NCI-H345 treated with DMSO at 0.1 percent for 48 hours (cell line): Measurements from ENCODE around the gene PXYLP1.

Source experiments
- DNase-seq: peaks from one replicate; lab custom pipeline; 2025; ENCODE audit not compliant: unreplicated experiment; lab: John Stamatoyannopoulos, UW

Gene PXYLP1

DNA sequence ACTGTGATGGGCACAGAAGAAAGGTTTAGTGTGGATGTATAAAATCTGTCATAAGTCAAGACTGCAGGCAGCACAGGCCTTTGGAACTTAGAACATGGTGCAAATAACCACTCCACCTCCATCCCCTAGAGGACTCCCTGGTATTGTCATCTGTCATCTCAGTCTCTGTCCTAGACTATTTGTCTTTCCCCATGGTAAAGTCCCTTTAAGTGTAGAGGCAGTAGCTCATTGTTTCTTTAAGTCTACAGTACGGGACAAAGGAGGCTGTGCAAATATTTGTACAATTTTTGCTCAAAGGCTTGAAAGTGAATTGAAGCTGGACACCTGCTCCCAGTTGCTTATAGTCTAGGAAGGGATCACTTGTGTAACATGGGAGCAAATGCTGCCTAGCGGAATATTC, 3.2 kb upstream of the PXYLP1 start:
- DNase-seq = peak; percentile 54

DNA sequence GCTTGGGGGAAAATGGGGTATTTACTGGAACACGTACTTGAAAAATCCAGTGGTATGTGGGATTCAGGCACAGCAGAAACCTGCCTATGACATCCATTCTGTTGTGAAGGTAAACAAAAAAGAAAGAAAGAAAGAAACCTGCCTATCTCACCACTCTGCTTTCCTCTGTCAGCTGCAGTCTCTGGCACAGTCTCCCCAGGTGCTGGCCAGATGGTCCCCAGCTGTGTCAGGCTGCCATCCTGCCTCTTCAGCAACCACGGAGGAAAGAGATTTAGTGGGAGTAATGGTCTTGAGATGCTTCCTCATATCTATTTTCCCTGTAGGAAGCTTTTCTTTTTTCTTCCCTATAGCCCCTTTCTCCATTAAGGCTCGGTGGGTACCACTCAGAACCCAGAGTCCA, 2.5 kb upstream of the PXYLP1 start:
- no peak for DNase-seq

DNA sequence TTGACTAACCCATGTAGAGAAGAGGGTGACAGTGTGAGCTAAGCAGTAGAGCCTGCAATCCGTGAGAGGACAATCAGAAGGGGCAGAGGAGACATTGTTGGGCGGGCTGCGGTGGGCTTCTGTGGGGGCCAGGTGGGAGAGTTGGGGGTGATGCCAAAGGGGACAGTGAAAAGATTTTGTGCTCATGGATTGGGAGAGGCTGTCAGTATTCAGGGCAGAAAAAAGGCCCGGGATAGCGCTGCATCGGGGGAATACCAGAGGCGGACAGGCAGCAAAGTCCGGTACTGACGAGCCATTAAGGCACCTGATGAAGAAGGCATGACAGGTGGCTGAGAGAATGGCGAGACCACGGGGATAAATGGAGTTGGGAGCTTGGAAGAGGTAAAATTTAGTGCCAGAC, 1.3 kb upstream of the PXYLP1 start:
- DNase-seq = no peak

DNA sequence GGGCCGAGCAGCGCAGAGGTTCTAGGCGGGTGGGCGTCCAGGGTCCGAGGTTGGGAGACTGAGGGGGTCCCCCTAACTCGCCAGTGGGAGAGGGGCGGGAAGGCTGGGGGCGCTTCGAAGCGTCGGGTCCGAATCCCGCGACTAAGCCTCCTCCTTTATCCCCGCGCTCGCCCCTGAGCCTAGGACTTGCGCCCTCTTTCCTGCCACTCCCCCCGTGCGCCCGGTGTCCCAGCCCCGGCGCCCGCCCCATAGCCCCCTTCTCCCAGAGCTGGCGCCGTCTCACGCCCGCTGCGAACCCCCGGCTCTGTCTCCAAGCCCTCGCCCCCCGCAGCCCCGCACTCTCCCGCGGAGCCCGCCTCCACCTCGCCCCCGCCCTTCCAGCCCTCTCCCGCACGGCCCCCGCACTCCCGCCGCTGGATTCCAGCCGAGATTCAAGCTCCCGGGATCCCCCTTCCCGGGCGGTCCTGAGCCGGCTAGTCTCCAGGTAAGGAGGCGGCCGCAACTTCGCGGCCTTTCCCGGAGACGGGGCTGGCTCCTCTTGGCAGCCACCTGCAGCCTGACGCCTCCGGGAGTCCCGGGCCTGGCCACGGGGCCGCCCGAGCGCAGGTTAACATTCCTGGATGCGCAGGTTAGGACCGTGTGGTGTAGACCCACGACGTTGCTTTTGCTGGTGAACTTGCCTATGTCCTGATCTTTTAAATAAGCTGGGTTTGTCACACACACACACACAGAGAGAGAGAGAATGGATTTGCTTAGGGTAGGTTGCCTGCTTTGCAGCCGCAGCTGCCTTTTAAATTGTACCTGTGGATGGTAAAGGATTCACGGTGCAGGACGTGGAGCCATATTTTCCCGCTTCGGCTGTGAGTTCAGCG, 563 bp downstream of the PXYLP1 start:
- no peak for DNase-seq

DNA sequence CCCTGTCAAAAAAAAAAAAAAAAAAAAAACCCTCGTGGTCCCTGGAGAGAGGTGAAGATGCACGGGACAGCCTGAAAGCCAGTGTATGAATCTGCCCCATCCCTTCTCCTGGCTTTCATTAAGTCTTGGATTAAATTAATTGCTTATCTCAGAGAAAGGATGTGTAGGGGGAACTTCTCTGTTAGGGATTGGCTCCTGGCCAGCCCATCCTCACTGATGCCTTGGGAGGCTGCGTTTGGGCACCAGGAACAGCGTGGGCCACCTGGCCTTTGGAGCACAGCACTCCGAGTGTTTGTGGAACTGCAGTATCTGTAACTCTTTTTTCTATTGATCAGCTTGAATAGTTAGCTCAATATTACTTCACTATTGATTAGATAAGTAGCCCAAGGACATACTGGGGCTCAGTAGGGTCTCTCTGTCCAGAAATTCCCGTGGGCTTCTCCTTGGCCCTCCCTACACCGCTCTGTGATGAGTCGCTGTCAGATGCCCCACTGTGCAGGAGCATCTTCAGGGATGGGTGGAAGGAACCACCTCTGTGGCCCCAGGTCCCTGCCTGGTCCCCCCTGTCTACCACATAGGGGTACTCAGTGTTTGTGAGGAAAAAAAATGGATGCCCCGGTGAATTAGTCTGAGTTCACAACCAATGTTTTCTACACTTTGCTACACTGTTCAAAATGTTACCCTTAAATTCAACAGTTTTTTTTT, 2.0 kb downstream of the PXYLP1 start:
- DNase-seq = no peak

DNA sequence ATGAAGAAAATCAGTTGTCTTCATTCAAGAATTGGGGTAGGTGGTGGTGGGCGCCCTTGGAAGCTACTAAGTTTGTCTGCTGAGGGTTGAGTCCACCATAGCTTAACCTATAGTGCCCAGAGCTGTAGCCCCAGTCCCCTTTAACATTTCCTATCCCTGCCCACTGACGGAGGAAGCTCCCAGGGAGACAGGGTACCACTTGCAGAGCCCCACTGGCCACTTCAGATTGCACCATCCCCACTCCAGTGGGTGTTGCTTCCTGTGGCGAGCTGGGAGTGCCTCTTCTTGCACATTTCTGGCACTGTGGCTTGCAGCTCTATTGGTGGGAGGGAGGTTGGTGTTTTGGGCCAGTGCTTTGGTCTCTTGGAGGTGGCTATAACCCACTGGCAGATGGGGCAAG, 2.7 kb downstream of the PXYLP1 start:
- no peak for DNase-seq

DNA sequence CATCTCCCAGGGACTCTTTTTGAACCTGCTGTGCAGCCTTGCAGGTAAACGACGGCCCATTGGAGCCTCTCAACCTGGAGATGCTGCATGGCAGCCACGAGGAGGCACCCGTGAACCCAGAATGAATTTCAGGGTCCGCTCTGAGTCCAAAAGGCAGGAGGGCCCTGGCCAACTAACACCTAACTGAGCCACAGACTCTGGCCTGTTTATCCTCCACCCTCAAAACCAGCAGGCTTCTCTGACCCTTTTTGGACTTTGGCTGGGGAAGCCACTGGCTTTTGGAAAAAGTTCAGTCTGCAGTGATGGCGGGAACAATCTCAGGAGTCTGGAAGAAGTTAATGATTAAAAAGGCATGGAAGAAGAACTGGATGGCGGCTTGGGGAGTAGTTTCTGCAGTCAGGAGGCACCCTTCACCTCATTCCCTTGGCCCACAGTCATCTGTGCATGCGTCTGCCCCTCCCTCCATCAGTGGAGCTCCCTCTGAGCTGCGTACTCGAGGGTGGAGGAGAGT, 4.1 kb downstream of the PXYLP1 start:
- DNase-seq = no peak

DNA sequence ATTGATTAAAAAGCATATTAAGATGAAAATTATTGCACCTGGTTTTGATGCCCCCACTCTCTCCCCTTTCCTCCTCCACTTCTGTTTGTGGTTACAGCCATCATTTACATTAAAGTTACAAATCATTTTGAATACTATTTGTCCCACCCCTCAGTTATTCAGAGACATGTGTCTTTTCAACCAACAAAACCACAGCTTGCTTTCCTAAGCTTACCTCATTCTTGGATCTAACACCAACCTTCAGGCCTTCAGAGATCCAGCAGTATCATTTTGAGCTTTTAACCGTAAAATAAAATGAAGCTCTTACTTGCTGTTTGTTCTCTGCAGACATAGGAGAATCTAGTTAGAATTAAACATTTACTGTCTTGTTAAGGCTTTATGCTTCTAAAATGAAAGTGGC, 4.7 kb downstream of the PXYLP1 start:
- no peak for DNase-seq

DNA sequence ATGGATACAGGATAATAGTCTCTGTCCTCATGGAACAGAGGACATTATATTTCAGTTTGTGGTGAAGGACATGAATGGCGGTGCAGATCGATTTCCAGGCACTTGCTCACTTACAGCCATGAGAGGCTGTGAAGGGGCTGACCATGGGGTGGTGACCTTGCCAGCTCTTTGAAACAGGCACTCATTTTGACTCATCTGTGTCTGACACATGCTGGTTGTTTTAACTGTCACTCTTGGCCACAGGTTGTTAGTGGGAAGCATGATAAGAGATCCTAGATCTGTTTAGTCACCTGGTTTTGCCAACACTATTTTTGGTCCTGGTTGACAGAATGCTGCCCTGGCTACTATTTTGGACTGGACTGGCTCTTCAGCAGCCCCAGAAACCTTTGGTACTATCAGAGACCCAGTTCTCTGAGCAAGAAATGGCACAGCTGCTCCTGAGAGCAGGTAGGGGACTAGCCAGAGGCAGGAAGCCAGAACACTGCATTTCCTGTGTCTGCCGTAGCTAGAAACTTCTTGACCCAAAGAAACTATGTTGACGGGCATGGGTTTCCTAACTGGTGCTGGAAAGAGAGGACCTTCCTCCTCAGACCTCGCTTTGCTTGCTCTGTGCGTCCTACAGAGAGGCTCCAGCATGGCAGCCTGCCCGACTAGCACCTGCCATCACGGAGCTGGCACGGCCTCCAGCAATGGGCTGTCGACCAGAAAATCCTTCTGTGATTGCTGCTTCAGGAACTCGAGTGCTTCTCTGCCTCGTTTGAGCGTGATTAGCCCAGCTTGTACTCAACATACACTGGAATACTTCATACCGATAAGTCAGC, 6.3 kb downstream of the PXYLP1 start:
- DNase-seq = peak; percentile 23

DNA sequence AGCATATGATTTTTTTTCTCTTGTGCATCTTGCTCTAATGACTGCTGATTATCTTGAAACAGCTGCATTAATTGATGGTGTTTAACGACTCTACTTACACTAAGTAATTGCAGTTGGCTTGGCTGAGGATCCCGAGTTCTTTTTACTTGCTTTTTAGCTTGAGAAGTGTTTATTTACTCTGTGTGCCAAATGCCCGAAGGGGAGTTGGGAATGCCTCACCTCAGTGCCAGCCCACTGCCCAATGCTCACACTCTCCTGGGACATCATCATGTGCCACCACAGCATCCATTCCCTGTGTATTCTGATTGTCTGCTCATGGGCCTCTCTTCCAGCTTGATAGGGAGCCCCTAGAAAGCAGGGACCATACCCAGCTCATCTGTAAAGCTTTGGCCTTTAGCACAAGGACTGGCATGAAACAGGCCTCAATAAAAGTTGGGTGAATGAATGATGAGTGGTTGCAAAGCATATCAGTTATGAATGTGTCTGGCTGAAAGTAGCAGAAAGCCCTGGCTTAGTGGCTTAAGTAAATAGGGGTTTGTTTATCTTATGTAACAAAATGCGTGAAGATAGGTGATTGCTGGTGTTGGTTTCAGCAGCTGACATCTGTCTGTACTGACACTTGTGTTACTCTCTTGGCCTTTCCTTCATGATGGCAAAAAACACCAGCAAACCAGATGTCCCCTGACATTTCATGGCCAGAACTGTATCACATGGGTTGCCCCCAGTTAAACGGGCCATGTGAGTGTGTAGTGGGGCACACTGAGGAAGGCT, 8.1 kb downstream of the PXYLP1 start:
- DNase-seq = no peak

DNA sequence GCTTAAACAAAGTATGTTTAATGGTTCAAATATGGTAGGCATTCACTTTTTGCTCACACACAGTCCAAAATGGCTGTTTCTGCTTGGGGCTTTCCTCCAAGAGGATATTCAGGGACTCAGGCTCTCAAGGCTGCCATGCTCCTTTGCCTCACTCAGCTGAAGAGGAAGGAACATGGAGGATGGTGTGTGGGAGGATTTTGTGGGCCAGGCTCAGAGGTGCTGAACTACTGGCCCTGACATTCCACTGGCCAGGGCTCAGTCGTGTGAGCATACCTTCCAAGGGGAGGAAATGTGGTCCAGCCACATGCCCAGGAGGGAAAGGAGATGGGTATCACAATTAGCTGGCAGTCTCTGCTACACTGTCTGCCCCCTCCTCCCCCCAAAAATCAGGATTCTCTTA, 8.7 kb downstream of the PXYLP1 start:
- DNase-seq = no peak

DNA sequence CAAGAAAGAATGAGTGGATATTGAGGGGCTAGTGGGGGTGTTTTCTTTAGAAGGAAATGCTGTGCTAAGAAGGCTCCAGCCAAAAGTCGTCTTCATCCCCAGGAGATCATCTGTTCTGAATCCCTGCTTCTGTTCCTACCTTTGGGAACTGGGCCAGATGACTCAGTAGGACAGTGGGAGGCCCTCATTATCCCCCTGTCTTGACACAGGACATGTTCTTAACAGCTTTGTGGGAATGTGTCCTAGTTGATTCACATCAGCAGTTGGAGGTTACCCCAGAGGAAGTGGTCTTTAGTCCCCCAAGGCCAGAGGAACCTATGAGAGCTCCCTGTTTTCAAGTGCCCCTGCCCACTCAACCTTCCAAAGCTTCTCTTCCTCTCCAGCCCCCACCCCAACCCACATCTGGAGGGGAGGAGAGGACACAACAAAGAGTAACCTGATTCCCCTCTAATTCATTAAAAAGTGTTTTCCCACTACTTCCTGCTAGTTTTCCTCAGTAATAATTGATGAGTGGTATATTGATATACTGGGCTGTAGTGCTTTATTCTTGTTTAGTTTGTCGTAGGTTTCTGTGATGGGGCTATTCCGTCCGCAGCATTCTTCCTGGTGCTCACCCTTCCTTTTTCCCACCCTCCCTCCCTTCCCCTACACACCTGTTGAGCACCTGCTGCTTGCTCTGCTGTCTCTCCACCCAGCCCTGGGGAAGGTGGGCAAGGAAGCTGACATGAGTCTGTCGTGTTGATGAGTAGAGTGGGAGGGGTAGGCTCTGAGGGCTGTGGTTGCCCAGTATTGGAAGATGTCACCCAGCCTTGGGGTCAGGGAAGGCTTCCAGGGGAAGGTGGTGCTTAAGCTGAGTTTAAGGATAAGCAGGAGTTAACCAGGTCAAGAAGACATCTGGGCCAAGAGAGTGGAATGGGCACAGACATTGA, 9.3 kb downstream of the PXYLP1 start:
- no peak for DNase-seq

DNA sequence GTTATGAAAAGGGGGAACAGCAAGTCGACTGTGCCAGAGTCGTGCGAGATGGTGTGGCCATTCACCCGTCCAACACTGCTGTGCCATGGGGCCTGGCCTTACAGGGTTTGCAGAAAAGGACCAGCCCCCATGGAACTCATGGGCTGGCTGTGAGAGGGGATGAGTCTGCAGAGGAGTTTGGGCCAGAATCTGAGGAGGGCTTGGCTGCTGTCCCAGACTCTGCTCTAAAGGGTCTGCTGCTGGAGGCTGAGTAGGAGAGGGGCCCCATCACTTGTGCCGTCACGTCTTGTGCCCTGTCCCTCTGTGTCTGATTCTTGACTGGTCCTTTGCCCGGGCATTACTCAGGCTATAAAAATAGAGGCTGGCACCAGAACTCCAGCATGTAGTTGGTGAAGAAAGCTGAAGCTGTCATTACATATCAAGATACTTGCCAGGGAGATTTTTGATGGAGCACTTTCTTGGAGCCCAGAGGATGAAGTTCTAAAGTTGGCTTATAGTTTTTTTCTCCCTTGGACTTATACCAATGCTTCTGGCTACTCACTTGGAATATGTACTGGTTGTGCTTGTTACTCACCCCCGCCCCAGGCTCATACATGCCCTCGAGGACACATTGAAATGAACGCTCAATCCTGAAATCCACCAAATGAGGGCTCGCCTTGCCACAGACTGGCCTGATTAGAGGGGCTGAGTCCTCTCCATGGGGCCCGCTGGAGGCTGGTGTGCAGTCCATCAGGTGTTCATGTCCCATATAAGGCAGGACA, 10.2 kb downstream of the PXYLP1 start:
- DNase-seq = no peak

DNA sequence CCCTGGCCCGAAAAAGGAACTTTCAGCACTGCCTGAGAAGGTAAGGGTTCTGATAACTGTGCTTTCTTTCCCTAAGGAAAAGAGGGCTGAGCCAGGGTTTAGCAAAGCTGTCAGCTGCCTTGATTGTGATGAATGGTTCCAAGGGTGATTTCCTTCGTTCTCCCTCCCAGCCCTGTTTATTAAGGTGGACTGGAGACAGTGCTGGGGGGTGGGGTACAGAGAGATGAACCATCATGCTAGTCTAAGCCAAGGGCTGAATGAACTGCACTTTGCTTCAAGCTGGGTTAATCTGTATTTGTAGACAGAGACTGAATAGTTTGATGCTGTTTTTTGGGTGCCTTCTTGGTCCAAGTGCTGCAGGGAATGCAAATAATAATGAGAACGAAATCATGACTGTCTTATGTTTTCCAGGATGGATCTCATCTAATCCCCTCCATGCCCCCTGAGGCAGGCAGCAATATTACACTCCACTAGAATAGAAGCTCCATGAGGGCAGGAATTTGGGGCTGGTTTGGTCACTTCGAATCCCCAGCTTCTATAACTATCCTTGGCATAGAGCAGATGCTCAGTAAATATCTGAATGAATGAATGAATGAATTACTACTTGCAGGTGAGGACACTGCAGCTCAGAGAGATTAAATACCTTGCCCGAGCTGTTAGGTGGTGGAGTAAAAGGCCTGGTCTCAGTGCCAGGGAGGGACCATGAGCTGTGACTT, 10.9 kb downstream of the PXYLP1 start:
- DNase-seq = no peak

DNA sequence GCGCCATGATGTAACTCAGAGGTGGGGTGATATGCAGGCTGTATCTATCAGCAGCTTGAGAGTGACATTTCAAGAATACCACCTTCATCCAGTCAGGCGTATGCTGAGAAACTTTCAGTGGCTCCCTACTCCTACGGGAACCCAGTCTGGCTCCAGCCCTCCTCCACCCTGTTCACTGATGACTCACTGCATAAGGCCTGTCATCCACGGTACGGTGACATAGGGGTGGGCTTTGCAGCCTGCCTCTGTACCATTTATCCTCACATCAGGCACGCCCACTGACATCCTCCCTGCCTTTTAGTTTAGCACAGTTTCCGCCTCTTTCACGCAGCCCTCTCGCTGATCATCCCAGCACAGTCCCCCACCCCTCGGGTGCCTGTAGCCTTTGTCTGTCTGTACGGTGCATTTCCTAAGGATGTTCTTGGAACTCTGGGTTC, 11.7 kb downstream of the PXYLP1 start:
- no peak for DNase-seq

DNA sequence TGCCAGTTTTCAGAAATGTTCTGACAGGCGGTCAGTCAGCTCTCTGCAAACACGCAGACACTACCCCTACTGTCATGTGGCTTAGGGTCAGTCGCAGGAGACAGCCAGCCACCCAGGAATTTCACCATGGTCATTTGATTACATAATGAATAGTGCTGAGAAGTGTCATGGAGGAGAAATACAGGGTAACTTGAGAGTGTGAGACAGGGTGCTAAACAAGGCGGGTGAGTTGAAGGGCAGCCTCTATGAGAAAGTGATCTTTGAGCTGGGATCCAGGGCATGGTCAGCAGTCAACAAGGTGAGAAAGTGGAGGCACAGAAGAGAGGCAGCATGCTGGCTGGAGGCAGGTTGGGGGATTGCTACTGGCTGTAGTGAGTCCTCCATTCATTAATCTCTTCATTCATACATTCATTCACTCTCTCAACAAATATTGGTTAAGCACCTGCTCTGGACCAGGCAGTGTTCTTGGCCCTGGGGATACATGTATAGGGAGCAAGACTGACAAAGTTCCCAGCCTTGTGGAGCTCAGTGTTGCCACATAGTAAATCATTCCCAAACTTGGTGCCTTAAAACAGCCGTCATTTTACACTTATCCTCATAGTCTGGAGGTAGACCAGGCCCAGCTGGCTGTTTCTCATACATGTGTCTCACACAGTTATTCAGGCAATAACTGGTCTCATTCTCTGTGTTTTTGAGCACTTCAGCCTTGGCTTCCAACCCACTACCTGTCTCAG, 14.8 kb downstream of the PXYLP1 start:
- DNase-seq = no peak

DNA sequence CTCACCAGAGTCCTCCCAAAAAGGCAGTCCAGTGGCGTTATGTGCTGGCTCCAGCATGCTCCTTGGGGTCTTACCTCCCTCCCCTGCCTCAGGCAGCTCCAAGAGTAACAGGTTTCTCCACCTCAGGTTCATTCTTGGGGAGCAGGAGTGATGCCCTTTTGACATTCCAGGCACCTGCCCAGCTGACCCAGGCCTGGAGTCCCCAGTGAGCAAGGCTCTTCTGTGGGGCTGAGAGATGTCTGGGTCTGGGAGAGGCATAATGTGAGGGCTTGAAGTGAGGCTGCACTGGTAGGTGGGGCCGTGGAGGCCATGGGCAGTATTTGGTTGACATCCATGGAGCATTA, 15.3 kb downstream of the PXYLP1 start:
- no peak for DNase-seq

DNA sequence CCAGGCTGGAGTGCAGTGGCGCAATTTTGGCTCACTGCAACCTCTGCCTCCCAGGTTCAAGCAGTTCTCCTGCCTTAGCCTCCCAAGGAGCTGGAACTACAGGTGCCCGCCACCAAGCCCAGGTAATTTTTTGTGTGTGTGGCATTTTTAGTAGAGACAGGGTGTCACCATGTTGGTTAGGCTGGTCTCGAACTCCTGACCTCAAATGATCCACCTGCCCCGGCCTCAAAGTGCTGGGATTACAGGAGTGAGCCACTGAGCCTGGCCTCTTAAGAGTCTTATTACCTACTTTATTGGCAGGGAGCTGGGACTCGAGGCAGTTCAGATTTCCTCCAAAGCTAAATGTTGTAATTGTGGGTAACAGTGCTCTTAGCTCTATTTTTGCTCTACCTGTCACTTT, 16.4 kb downstream of the PXYLP1 start:
- DNase-seq = no peak
